ENCODE measurements around the gene OR2S2.
"Not testable (repeated sequence)": the region's sequence is repeated elsewhere in the genome, so short reads cannot be mapped to it uniquely, and the experiment has no call there.

Gene OR2S2

GRCh38 chr9:35996358-35996970 lies 38.5 kb upstream of the OR2S2 start:
- DNase-seq: peak; percentile 47
- in situ Hi-C loops (cut with HindIII; ENCODE audit: low pct_ligation_motif_present, low sequenced_read_pairs): no loop called here
- no peaks in the 10 kb centered on the region for H3K36me3 ChIP-seq (replicated peaks)
- H3K4me3 ChIP-seq (ENCODE audit: low read depth, low read length): no peak overlapping the region
- no peak for TF ChIP-seq CTCF (IDR thresholded peaks at IDR 0.05; ENCODE audit: low read depth, low read length, missing control alignments)
- H3K27me3 ChIP-seq (replicated peaks): no peaks in the 10 kb centered on the region
- no peak overlapping the region for H3K27ac ChIP-seq

GRCh38 chr9:35994959-35995358 lies 37.0 kb upstream of the OR2S2 start:
- Histone ChIP-seq H3K27me3 (replicated peaks) (no peaks in the 10 kb centered on the region), H3K4me3 (ENCODE audit: low read depth, low read length) (no peak overlapping the region), H3K36me3 (replicated peaks) (no peaks in the 10 kb centered on the region), H3K27ac (no peak overlapping the region)
- in situ Hi-C loops (cut with HindIII; ENCODE audit: low pct_ligation_motif_present, low sequenced_read_pairs): no loop called here
- DNase-seq: no peak
- TF ChIP-seq CTCF (IDR thresholded peaks at IDR 0.05; ENCODE audit: low read depth, low read length, missing control alignments): no peak

GRCh38 chr9:35993976-35994720 lies 36.2 kb upstream of the OR2S2 start:
- Histone ChIP-seq H3K27ac (no peak overlapping the region), H3K4me3 (ENCODE audit: low read depth, low read length) (no peak overlapping the region), H3K36me3 (replicated peaks) (no peaks in the 10 kb centered on the region), H3K27me3 (replicated peaks) (no peaks in the 10 kb centered on the region)
- TF ChIP-seq CTCF (IDR thresholded peaks at IDR 0.05; ENCODE audit: low read depth, low read length, missing control alignments): no peak
- no peak for DNase-seq
- in situ Hi-C loops (cut with HindIII; ENCODE audit: low pct_ligation_motif_present, low sequenced_read_pairs): no loop called here

- H3K27me3 ChIP-seq (replicated peaks); H3K27ac ChIP-seq; DNase-seq; H3K36me3 ChIP-seq (replicated peaks); H3K4me3 ChIP-seq (ENCODE audit: low read depth, low read length); in situ Hi-C loops (cut with HindIII; ENCODE audit: low pct_ligation_motif_present, low sequenced_read_pairs): not testable (repeated sequence)
These were observed 35.2 kb upstream of the OR2S2 start for GRCh38 chr9:35993136-35993535.

GRCh38 chr9:35990155-35990554 lies 32.2 kb upstream of the OR2S2 start:
- H3K4me3 ChIP-seq (ENCODE audit: low read depth, low read length): no peak overlapping the region
- H3K27me3 ChIP-seq (replicated peaks): no peaks in the 10 kb centered on the region
- H3K36me3 ChIP-seq (replicated peaks): no peaks in the 10 kb centered on the region
- no peak for DNase-seq
- no peak for TF ChIP-seq CTCF (IDR thresholded peaks at IDR 0.05; ENCODE audit: low read depth, low read length, missing control alignments)
- in situ Hi-C loops (cut with HindIII; ENCODE audit: low pct_ligation_motif_present, low sequenced_read_pairs): no loop called here
- no peak overlapping the region for H3K27ac ChIP-seq

- Histone ChIP-seq H3K36me3 (replicated peaks) (no peaks in the 10 kb centered on the region), H3K4me3 (ENCODE audit: low read depth, low read length) (no peak overlapping the region), H3K27ac (no peak overlapping the region), H3K27me3 (replicated peaks) (no peaks in the 10 kb centered on the region)
- no peak for DNase-seq
- TF ChIP-seq CTCF (IDR thresholded peaks at IDR 0.05; ENCODE audit: low read depth, low read length, missing control alignments): no peak
- in situ Hi-C loops (cut with HindIII; ENCODE audit: low pct_ligation_motif_present, low sequenced_read_pairs): no loop called here
These were observed 26.1 kb upstream of the OR2S2 start for GRCh38 chr9:35984021-35984420.

All from brain microvascular endothelial cell (primary cell).